WTC11 (cell line): ENCODE results near the gene ASIC3. TPM values are rescaled to one million over a fixed set of nuclear protein-coding genes. Genes with fewer than 3 reads are reported as not detected.

Experiments used
- ATAC-seq: fragments of 200-7000 bp; cut with Tn5 transposase; 2 replicates; pipeline ENCODE4 v1.10.0; 2021; ENCODE audit warnings: mild to moderate bottlenecking, moderate library complexity
- CTCF ChIA-PET: fragments of 300-600 bp; sonication (Branson Sonifier 250); formaldehyde crosslinking; loops from one replicate; lab custom pipeline; 2021; ENCODE audit warnings: antibody characterized with exemption; lab: Charles Lee
- POLR2A ChIA-PET: fragments of 350-600 bp; sonication (Branson Sonifier 250); formaldehyde crosslinking; loops from one replicate; lab custom pipeline; 2021; ENCODE audit warnings: antibody characterized with exemption; lab: Charles Lee
- DNase-seq: peaks from one replicate; pipeline ENCODE4 v3.0.0; 2021; ENCODE audit warnings: low spot score
- H3K27ac Mint-ChIP-seq: 2 replicates; pipeline ENCODE4 v1.8.0; 2021; ENCODE audit warnings: mixed read lengths
- H3K27me3 Mint-ChIP-seq: 2 replicates; pipeline ENCODE4 v1.8.0; 2021; ENCODE audit warnings: low read depth, mild to moderate bottlenecking, moderate library complexity, mixed read lengths
- H3K36me3 Mint-ChIP-seq: 2 replicates; pipeline ENCODE4 v1.8.0; 2021; ENCODE audit warnings: mixed read lengths
- H3K4me1 Mint-ChIP-seq: 2 replicates; pipeline ENCODE4 v1.8.0; 2022; ENCODE audit warnings: mixed read lengths
- H3K4me3 Mint-ChIP-seq: 2 replicates; pipeline ENCODE4 v1.8.0; 2021; ENCODE audit warnings: mild to moderate bottlenecking, moderate library complexity, mixed read lengths
- H3K9me3 Mint-ChIP-seq: 2 replicates; pipeline ENCODE4 v1.8.0; 2021; ENCODE audit warnings: mixed read lengths
- CDX4 ChIP-seq: fragments of 250-450 bp; sonication (Bioruptor Pico); IDR thresholded peaks from 2 replicates; pipeline ENCODE4 v1.9.0; 2021; ENCODE audit warnings: moderate library complexity, mild to moderate bottlenecking, inconsistent platforms, borderline replicate concordance
- ELF4 ChIP-seq: sonication (generic); formaldehyde crosslinking; IDR thresholded peaks from 2 replicates; pipeline ENCODE4 v1.8.1; 2022; ENCODE audit warnings: low read depth, mild to moderate bottlenecking, moderate library complexity, missing genetic modification reagents
- ERG ChIP-seq: fragments of 250-450 bp; sonication (Bioruptor Pico); IDR thresholded peaks from 2 replicates; pipeline ENCODE4 v1.8.0; 2021; ENCODE audit warnings: mild to moderate bottlenecking
- ESRRA ChIP-seq: sonication (generic); formaldehyde crosslinking; IDR thresholded peaks from 2 replicates; pipeline ENCODE4 v1.8.1; 2022; ENCODE audit warnings: mild to moderate bottlenecking, missing genetic modification reagents, borderline replicate concordance
- FOXP1 ChIP-seq: sonication (generic); formaldehyde crosslinking; IDR thresholded peaks from 2 replicates; pipeline ENCODE4 v1.8.0; 2022; ENCODE audit warnings: missing genetic modification reagents, mild to moderate bottlenecking, moderate library complexity, borderline replicate concordance
- GABPB1 ChIP-seq: sonication (generic); formaldehyde crosslinking; IDR thresholded peaks from 2 replicates; pipeline ENCODE4 v1.8.1; 2023; ENCODE audit warnings: mild to moderate bottlenecking, missing genetic modification reagents
- HMGXB4 ChIP-seq: sonication (generic); formaldehyde crosslinking; IDR thresholded peaks from 2 replicates; pipeline ENCODE4 v1.8.1; 2023; ENCODE audit warnings: mild to moderate bottlenecking, moderate library complexity, missing genetic modification reagents
- SMAD3 ChIP-seq: sonication (generic); formaldehyde crosslinking; IDR thresholded peaks from 2 replicates; pipeline ENCODE4 v1.8.0; 2022; ENCODE audit warnings: missing genetic modification reagents, mild to moderate bottlenecking, borderline replicate concordance
- TCF7 ChIP-seq: sonication (generic); formaldehyde crosslinking; IDR thresholded peaks from 2 replicates; pipeline ENCODE4 v1.8.0; 2022; ENCODE audit warnings: mild to moderate bottlenecking, low read depth, missing genetic modification reagents, moderate library complexity
- USF2 ChIP-seq: sonication (generic); formaldehyde crosslinking; IDR thresholded peaks from 2 replicates; pipeline ENCODE4 v1.8.1; 2023; ENCODE audit warnings: mild to moderate bottlenecking, missing genetic modification reagents, moderate library complexity
- ZNF138 ChIP-seq: sonication (generic); formaldehyde crosslinking; conservative IDR thresholded peaks from 2 replicates; pipeline ENCODE4 v1.8.1; 2022; ENCODE audit warnings: mild to moderate bottlenecking, moderate library complexity, missing genetic modification reagents
- ZSCAN18 ChIP-seq: fragments of 250-450 bp; sonication (Bioruptor Pico); IDR thresholded peaks from 2 replicates; pipeline ENCODE4 v2.1.2; 2022; ENCODE audit warnings: mild to moderate bottlenecking, moderate library complexity
- total RNA-seq: library from RNA; stranded (reverse); gene quantifications from 3 replicates; pipeline ENCODE4 v1.2.3, GENCODE V29; 2021
- TF ChIP-seq, protein P1 (sequence below): sonication (generic); formaldehyde crosslinking; IDR thresholded peaks from 2 replicates; pipeline ENCODE4 v1.8.0; 2022; ENCODE audit warnings: mild to moderate bottlenecking, missing genetic modification reagents
- TF ChIP-seq, protein P2 (sequence below): sonication (generic); formaldehyde crosslinking; IDR thresholded peaks from 2 replicates; pipeline ENCODE4 v1.8.0; 2022; ENCODE audit warnings: missing genetic modification reagents
- TF ChIP-seq, protein P3 (sequence below): sonication (generic); formaldehyde crosslinking; IDR thresholded peaks from 2 replicates; pipeline ENCODE4 v1.8.1; 2023; ENCODE audit warnings: mild to moderate bottlenecking, missing genetic modification reagents
- TF ChIP-seq, protein P4 (sequence below): sonication (generic); formaldehyde crosslinking; IDR thresholded peaks from 2 replicates; pipeline ENCODE4 v1.8.1; 2023; ENCODE audit warnings: mild to moderate bottlenecking, missing genetic modification reagents

The ASIC3 gene
- total RNA-seq, 1 experiment from 2014 or later, result 5.5 TPM

- DNase-seq (no peak), ATAC-seq (peak; percentile 1; the same call in 1 of the 2 replicates)
- H3K27me3 Mint-ChIP-seq, result peaks cover 29% of the 10 kb centered on the region
- no peaks in the 10 kb centered on the region for H3K36me3 Mint-ChIP-seq
- ChIA-PET POLR2A (no interaction called here), CTCF (interaction anchor here (0.8 to 6.6 kb wide), 31 partner anchors 9 to 234 kb away, joined by 3 to 112 read pairs (median 9); partner anchors contain the start of genes ABCB8, AGAP3, ATG9B and CDK5)
- H3K4me1 Mint-ChIP-seq, result peaks cover 40% of the 10 kb centered on the region
- peak overlapping the region; percentile 33; the same call in 1 of the 2 replicates for H3K27ac Mint-ChIP-seq
- TF ChIP-seq ERG (CRISPR knock-in tag) (no peak), GABPB1 (CRISPR knock-in tag) (0 out of 2 replicates have a peak, but pooled peaks have one; percentile 37), HMGXB4 (CRISPR knock-in tag) (0 out of 2 replicates have a peak, but pooled peaks have one; percentile 31), FOXP1 (CRISPR knock-in tag) (0 out of 2 replicates have a peak, but pooled peaks have one; percentile 27), TCF7 (CRISPR knock-in tag) (no peak), CDX4 (CRISPR knock-in tag) (no peak), SMAD3 (0 out of 2 replicates have a peak, but pooled peaks have one; percentile 19), USF2 (CRISPR knock-in tag) (no peak)
- TF ChIP-seq, protein P1, sequence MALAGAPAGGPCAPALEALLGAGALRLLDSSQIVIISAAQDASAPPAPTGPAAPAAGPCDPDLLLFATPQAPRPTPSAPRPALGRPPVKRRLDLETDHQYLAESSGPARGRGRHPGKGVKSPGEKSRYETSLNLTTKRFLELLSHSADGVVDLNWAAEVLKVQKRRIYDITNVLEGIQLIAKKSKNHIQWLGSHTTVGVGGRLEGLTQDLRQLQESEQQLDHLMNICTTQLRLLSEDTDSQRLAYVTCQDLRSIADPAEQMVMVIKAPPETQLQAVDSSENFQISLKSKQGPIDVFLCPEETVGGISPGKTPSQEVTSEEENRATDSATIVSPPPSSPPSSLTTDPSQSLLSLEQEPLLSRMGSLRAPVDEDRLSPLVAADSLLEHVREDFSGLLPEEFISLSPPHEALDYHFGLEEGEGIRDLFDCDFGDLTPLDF, result no peak
- TF ChIP-seq, protein P2, sequence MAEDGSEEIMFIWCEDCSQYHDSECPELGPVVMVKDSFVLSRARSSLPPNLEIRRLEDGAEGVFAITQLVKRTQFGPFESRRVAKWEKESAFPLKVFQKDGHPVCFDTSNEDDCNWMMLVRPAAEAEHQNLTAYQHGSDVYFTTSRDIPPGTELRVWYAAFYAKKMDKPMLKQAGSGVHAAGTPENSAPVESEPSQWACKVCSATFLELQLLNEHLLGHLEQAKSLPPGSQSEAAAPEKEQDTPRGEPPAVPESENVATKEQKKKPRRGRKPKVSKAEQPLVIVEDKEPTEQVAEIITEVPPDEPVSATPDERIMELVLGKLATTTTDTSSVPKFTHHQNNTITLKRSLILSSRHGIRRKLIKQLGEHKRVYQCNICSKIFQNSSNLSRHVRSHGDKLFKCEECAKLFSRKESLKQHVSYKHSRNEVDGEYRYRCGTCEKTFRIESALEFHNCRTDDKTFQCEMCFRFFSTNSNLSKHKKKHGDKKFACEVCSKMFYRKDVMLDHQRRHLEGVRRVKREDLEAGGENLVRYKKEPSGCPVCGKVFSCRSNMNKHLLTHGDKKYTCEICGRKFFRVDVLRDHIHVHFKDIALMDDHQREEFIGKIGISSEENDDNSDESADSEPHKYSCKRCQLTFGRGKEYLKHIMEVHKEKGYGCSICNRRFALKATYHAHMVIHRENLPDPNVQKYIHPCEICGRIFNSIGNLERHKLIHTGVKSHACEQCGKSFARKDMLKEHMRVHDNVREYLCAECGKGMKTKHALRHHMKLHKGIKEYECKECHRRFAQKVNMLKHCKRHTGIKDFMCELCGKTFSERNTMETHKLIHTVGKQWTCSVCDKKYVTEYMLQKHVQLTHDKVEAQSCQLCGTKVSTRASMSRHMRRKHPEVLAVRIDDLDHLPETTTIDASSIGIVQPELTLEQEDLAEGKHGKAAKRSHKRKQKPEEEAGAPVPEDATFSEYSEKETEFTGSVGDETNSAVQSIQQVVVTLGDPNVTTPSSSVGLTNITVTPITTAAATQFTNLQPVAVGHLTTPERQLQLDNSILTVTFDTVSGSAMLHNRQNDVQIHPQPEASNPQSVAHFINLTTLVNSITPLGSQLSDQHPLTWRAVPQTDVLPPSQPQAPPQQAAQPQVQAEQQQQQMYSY, result peak; percentile 94
- H3K4me3 Mint-ChIP-seq, result peak overlapping the region; percentile 4; the same call in 1 of the 2 replicates
- no peaks in the 10 kb centered on the region for H3K9me3 Mint-ChIP-seq
These were observed 37.8 kb upstream of the ASIC3 start for GRCh38 chr7:151010307-151011096.

DNA sequence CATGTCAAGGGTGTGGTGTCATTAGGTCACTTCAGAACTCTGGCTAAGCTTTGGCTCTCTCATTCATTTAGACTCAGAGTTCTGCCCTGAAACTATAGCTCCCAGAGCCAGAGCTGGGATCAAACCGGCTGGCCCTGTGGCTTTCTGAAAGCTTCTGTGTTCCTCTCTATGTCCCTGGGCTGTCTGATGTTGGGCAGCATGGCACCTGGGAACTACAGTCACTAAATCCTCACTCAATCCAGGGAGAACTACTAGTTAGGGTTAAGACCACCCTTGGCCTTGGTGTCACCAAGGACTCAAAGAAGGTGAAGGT is 37.3 kb upstream of the ASIC3 start:
- H3K27ac Mint-ChIP-seq, result peak overlapping the region; percentile 33; the same call in 1 of the 2 replicates
- TF ChIP-seq ZNF138 (CRISPR knock-in tag), result no peak
- TF ChIP-seq, protein P3, sequence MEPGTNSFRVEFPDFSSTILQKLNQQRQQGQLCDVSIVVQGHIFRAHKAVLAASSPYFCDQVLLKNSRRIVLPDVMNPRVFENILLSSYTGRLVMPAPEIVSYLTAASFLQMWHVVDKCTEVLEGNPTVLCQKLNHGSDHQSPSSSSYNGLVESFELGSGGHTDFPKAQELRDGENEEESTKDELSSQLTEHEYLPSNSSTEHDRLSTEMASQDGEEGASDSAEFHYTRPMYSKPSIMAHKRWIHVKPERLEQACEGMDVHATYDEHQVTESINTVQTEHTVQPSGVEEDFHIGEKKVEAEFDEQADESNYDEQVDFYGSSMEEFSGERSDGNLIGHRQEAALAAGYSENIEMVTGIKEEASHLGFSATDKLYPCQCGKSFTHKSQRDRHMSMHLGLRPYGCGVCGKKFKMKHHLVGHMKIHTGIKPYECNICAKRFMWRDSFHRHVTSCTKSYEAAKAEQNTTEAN (CRISPR knock-in tag), result no peak
- TF ChIP-seq ESRRA (CRISPR knock-in tag), result no peak
- no peak for TF ChIP-seq ELF4 (CRISPR knock-in tag)
- TF ChIP-seq, protein P4, sequence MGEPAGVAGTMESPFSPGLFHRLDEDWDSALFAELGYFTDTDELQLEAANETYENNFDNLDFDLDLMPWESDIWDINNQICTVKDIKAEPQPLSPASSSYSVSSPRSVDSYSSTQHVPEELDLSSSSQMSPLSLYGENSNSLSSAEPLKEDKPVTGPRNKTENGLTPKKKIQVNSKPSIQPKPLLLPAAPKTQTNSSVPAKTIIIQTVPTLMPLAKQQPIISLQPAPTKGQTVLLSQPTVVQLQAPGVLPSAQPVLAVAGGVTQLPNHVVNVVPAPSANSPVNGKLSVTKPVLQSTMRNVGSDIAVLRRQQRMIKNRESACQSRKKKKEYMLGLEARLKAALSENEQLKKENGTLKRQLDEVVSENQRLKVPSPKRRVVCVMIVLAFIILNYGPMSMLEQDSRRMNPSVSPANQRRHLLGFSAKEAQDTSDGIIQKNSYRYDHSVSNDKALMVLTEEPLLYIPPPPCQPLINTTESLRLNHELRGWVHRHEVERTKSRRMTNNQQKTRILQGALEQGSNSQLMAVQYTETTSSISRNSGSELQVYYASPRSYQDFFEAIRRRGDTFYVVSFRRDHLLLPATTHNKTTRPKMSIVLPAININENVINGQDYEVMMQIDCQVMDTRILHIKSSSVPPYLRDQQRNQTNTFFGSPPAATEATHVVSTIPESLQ, result no peak
- TF ChIP-seq ZSCAN18 (CRISPR knock-in tag), result no peak
- DNase-seq (no peak), ATAC-seq (no peak)
- H3K4me1 Mint-ChIP-seq, result peaks cover 40% of the 10 kb centered on the region
- H3K4me3 Mint-ChIP-seq, result no peak overlapping the region
- CTCF ChIA-PET, result interaction anchor here (0.8 to 6.6 kb wide), 16 partner anchors 9 to 113 kb away, joined by 3 to 112 read pairs (median 22); partner anchors contain the start of genes ABCB8, CDK5, NOS3 and TMUB1
- H3K36me3 Mint-ChIP-seq, result no peaks in the 10 kb centered on the region
- POLR2A ChIA-PET, result no interaction called here
- no peaks in the 10 kb centered on the region for H3K9me3 Mint-ChIP-seq
- H3K27me3 Mint-ChIP-seq, result peaks cover 32% of the 10 kb centered on the region
